WTC11 (cell line): ENCODE results near the gene ZBTB7B. TPM values are rescaled to one million over a fixed set of nuclear protein-coding genes. Genes with fewer than 3 reads are reported as not detected.
A peak's percentile ranks its signal among the peaks of the same experiment; 100 is the strongest.

Source experiments
- AR ChIP-seq: fragments of 250-450 bp; sonication (Bioruptor Pico); IDR thresholded peaks from 2 replicates; pipeline ENCODE4 v1.9.0; 2021; ENCODE audit warnings: mild to moderate bottlenecking
- E2F4 ChIP-seq: sonication (generic); formaldehyde crosslinking; IDR thresholded peaks from 2 replicates; pipeline ENCODE4 v1.8.1; 2022; ENCODE audit warnings: low read depth, mild to moderate bottlenecking, moderate library complexity, missing genetic modification reagents, borderline replicate concordance
- FOXJ3 ChIP-seq: sonication (generic); formaldehyde crosslinking; IDR thresholded peaks from 2 replicates; pipeline ENCODE4 v1.9.0; 2021; ENCODE audit warnings: missing genetic modification reagents, mild to moderate bottlenecking, borderline replicate concordance
- FOXP4 ChIP-seq: sonication (generic); formaldehyde crosslinking; IDR thresholded peaks from 2 replicates; pipeline ENCODE4 v1.8.0; 2022; ENCODE audit warnings: mild to moderate bottlenecking, missing genetic modification reagents
- GRHL2 ChIP-seq: fragments of 250-450 bp; sonication (Bioruptor Pico); IDR thresholded peaks from 2 replicates; pipeline ENCODE4 v1.8.0; 2022; ENCODE audit warnings: mild to moderate bottlenecking, moderate library complexity; ENCODE audit not compliant: insufficient replicate concordance, severe bottlenecking
- GTF2I ChIP-seq: fragments of 250-450 bp; sonication (Bioruptor Pico); conservative IDR thresholded peaks from 2 replicates; pipeline ENCODE4 v1.4.0; 2021; ENCODE audit warnings: mild to moderate bottlenecking
- HMGA2 ChIP-seq: fragments of 250-450 bp; sonication (Bioruptor Pico); IDR thresholded peaks from 2 replicates; pipeline ENCODE4 v1.4.0; 2021; ENCODE audit warnings: mild to moderate bottlenecking, moderate library complexity
- NFE2L1 ChIP-seq: sonication (generic); formaldehyde crosslinking; IDR thresholded peaks from 2 replicates; pipeline ENCODE4 v1.8.1; 2023; ENCODE audit warnings: missing genetic modification reagents
- NR2C2 ChIP-seq: sonication (generic); formaldehyde crosslinking; IDR thresholded peaks from 2 replicates; pipeline ENCODE4 v1.8.0; 2022; ENCODE audit warnings: mild to moderate bottlenecking, missing genetic modification reagents
- NR3C1 ChIP-seq: sonication (generic); formaldehyde crosslinking; conservative IDR thresholded peaks from 2 replicates; pipeline ENCODE4 v1.8.1; 2023; ENCODE audit warnings: low read depth, mild to moderate bottlenecking, missing genetic modification reagents
- PRRX2 ChIP-seq: fragments of 250-450 bp; sonication (Bioruptor Pico); IDR thresholded peaks from 2 replicates; pipeline ENCODE4 v1.8.0; 2021; ENCODE audit warnings: mild to moderate bottlenecking
- RELA ChIP-seq: sonication (generic); formaldehyde crosslinking; IDR thresholded peaks from 2 replicates; pipeline ENCODE4 v1.8.1; 2022; ENCODE audit warnings: missing genetic modification reagents, mild to moderate bottlenecking, borderline replicate concordance
- USF2 ChIP-seq: sonication (generic); formaldehyde crosslinking; IDR thresholded peaks from 2 replicates; pipeline ENCODE4 v1.8.1; 2023; ENCODE audit warnings: mild to moderate bottlenecking, missing genetic modification reagents, moderate library complexity
- ZBTB21 ChIP-seq: sonication (generic); formaldehyde crosslinking; IDR thresholded peaks from 2 replicates; pipeline ENCODE4 v1.8.1; 2023; ENCODE audit warnings: mild to moderate bottlenecking, missing genetic modification reagents, borderline replicate concordance
- ZNF263 ChIP-seq: sonication (generic); formaldehyde crosslinking; IDR thresholded peaks from 2 replicates; pipeline ENCODE4 v1.8.1; 2022; ENCODE audit warnings: low read depth, mild to moderate bottlenecking, moderate library complexity, missing genetic modification reagents
- ZNF396 ChIP-seq: fragments of 250-450 bp; sonication (Bioruptor Pico); IDR thresholded peaks from 2 replicates; pipeline ENCODE4 v1.8.0; 2021; ENCODE audit warnings: mild to moderate bottlenecking, moderate library complexity, borderline replicate concordance
- ZNF425 ChIP-seq: fragments of 250-450 bp; sonication (Bioruptor Pico); conservative IDR thresholded peaks from 2 replicates; pipeline ENCODE4 v1.9.0; 2021; ENCODE audit warnings: mild to moderate bottlenecking
- ZSCAN18 ChIP-seq: fragments of 250-450 bp; sonication (Bioruptor Pico); IDR thresholded peaks from 2 replicates; pipeline ENCODE4 v2.1.2; 2022; ENCODE audit warnings: mild to moderate bottlenecking, moderate library complexity
- total RNA-seq: library from RNA; stranded (reverse); gene quantifications from 3 replicates; pipeline ENCODE4 v1.2.3, GENCODE V29; 2021
- TF ChIP-seq, protein P1 (sequence below): sonication (generic); formaldehyde crosslinking; IDR thresholded peaks from 2 replicates; pipeline ENCODE4 v1.8.0; 2022; ENCODE audit warnings: missing genetic modification reagents
- TF ChIP-seq, protein P2 (sequence below): sonication (generic); formaldehyde crosslinking; IDR thresholded peaks from 2 replicates; pipeline ENCODE4 v1.8.1; 2023; ENCODE audit warnings: mild to moderate bottlenecking, moderate library complexity, missing genetic modification reagents
- TF ChIP-seq, protein P3 (sequence below): sonication (generic); formaldehyde crosslinking; IDR thresholded peaks from 2 replicates; pipeline ENCODE4 v1.8.1; 2023; ENCODE audit warnings: mild to moderate bottlenecking, missing genetic modification reagents, moderate library complexity

Gene ZBTB7B
- total RNA-seq, 1 experiment from 2014 or later = 29.8 TPM

DNA sequence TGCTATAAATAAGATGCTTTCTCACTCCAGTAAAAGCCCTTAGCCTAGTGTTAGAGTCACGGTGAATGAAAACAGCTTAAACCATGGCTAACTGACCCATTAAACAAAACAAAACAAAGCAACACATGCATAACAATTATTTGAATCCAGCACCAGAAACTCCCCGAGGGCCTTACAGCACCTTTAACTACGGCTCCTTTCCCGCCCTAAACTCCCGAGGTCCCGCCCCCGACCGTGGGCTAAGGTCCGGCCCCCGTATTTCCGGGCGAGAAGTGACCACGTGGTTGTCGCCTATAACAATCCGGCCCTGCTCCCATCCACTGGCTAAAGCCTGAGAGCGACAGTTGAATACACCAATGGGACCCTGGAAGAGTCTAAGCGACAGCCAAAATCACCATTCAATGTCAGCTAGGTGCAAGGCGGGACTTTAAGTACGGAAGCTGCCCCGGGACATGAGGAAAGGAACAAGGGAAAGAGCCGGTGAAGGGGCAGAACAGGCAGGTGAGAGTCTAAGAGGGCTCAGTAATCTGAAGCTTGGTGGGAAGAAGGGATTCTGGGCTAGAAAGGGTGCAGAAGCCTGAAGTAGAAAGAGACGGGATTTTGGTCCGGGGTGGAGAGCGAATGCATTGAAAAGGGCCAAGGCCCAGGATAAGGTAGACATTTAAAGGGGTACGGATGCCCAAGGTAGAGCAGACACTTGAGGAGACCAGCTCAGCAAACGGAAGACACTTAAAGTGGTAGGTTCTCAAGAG, 19.5 kb upstream of the ZBTB7B start, which contains the start of gene FLAD1 (continued):
- TF ChIP-seq, protein P1, sequence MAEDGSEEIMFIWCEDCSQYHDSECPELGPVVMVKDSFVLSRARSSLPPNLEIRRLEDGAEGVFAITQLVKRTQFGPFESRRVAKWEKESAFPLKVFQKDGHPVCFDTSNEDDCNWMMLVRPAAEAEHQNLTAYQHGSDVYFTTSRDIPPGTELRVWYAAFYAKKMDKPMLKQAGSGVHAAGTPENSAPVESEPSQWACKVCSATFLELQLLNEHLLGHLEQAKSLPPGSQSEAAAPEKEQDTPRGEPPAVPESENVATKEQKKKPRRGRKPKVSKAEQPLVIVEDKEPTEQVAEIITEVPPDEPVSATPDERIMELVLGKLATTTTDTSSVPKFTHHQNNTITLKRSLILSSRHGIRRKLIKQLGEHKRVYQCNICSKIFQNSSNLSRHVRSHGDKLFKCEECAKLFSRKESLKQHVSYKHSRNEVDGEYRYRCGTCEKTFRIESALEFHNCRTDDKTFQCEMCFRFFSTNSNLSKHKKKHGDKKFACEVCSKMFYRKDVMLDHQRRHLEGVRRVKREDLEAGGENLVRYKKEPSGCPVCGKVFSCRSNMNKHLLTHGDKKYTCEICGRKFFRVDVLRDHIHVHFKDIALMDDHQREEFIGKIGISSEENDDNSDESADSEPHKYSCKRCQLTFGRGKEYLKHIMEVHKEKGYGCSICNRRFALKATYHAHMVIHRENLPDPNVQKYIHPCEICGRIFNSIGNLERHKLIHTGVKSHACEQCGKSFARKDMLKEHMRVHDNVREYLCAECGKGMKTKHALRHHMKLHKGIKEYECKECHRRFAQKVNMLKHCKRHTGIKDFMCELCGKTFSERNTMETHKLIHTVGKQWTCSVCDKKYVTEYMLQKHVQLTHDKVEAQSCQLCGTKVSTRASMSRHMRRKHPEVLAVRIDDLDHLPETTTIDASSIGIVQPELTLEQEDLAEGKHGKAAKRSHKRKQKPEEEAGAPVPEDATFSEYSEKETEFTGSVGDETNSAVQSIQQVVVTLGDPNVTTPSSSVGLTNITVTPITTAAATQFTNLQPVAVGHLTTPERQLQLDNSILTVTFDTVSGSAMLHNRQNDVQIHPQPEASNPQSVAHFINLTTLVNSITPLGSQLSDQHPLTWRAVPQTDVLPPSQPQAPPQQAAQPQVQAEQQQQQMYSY (CRISPR knock-in tag) = no peak
- TF ChIP-seq NFE2L1 (CRISPR knock-in tag) (no peak; the same call in 1 of the 2 replicates), PRRX2 (CRISPR knock-in tag) (no peak), RELA (CRISPR knock-in tag) (no peak), HMGA2 (no peak), NR2C2 (CRISPR knock-in tag) (no peak), USF2 (CRISPR knock-in tag) (peak; percentile 94), AR (CRISPR knock-in tag) (peak; percentile 71; the same call in 1 of the 2 replicates), ZSCAN18 (CRISPR knock-in tag) (no peak), FOXP4 (CRISPR knock-in tag) (no peak), GTF2I (CRISPR knock-in tag) (no peak), ZNF425 (CRISPR knock-in tag) (no peak), ZBTB21 (CRISPR knock-in tag) (no peak), E2F4 (CRISPR knock-in tag) (no peak), NR3C1 (CRISPR knock-in tag) (no peak), FOXJ3 (CRISPR knock-in tag) (no peak), GRHL2 (no peak), ZNF263 (CRISPR knock-in tag) (no peak), ZNF396 (no peak)
- TF ChIP-seq, protein P2, sequence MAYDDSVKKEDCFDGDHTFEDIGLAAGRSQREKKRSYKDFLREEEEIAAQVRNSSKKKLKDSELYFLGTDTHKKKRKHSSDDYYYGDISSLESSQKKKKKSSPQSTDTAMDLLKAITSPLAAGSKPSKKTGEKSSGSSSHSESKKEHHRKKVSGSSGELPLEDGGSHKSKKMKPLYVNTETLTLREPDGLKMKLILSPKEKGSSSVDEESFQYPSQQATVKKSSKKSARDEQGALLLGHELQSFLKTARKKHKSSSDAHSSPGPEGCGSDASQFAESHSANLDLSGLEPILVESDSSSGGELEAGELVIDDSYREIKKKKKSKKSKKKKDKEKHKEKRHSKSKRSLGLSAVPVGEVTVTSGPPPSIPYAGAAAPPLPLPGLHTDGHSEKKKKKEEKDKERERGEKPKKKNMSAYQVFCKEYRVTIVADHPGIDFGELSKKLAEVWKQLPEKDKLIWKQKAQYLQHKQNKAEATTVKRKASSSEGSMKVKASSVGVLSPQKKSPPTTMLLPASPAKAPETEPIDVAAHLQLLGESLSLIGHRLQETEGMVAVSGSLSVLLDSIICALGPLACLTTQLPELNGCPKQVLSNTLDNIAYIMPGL = no peak
- TF ChIP-seq, protein P3, sequence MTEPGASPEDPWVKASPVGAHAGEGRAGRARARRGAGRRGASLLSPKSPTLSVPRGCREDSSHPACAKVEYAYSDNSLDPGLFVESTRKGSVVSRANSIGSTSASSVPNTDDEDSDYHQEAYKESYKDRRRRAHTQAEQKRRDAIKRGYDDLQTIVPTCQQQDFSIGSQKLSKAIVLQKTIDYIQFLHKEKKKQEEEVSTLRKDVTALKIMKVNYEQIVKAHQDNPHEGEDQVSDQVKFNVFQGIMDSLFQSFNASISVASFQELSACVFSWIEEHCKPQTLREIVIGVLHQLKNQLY (CRISPR knock-in tag) = no peak
